Prostate gland (tissue), 2 donors: ENCODE results near the gene RSAD2. TPM values are rescaled to one million over a fixed set of nuclear protein-coding genes. Genes with fewer than 3 reads are reported as not detected.

Source experiments
- DNase-seq: peaks from one replicate; pipeline ENCODE4 v3.0.0-alpha.2; 2019; ENCODE audit warnings: low spot score
- H3K27ac ChIP-seq, 2 donors: fragments of 200-600 bp; sonication (generic); 2 replicates each; pipeline ENCODE4 v1.5.1; 2017 to 2019
- H3K27me3 ChIP-seq: fragments of 200-600 bp; sonication (generic); replicated peaks from 2 replicates; pipeline ENCODE4 v1.5.1; 2019; ENCODE audit not compliant: insufficient read depth
- H3K36me3 ChIP-seq, 2 donors: fragments of 200-600 bp; sonication (generic); 1 replicate in 1 of 2; 2 replicates in 1 of 2; pipeline versions ENCODE4 v1.5.1 to v1.8.1; 2017 to 2019
- H3K4me1 ChIP-seq: fragments of 200-600 bp; sonication (generic); replicated peaks from 2 replicates; pipeline ENCODE4 v1.5.1; 2019
- H3K4me3 ChIP-seq, 2 donors: fragments of 200-600 bp; sonication (generic); 2 replicates each; pipeline ENCODE4 v1.5.1; 2017 to 2019
- H3K9me3 ChIP-seq: fragments of 200-600 bp; sonication (generic); 2 replicates; pipeline ENCODE4 v1.5.1; 2017
- CTCF ChIP-seq, 4 experiments: fragments of 200-600 bp in 2 of 4; fragments of 450-650 bp in 2 of 4; sonication (generic) in 2 of 4; IDR thresholded peaks; 1 replicate in 3 of 4; 2 replicates in 1 of 4; pipeline ENCODE4 v1.5.1; 2016 to 2019; ENCODE audit warnings: antibody characterized with exemption in 4 of 4, mild to moderate bottlenecking in 2 of 4, moderate library complexity in 2 of 4
- POLR2A ChIP-seq: fragments of 450-650 bp; IDR thresholded peaks from one replicate; pipeline ENCODE4 v1.6.1; 2016; ENCODE audit warnings: antibody characterized with exemption, mild to moderate bottlenecking
- POLR2AphosphoS5 ChIP-seq: sonication (generic); formaldehyde crosslinking; IDR thresholded peaks from one replicate; pipeline ENCODE4 v1.6.1; 2017; ENCODE audit warnings: antibody characterized with exemption
- WGBS: methylation state at CpG from one replicate; pipeline ENCODE4 v1.1.5; 2018; 5-methylcytosine and 5-hydroxymethylcytosine counted together
- intact Hi-C: fragments of 100-400 bp; cut with DNase I; formaldehyde crosslinking; loops from one replicate; pipeline ENCODE4 v1.14.2; 2022
- total RNA-seq, 2 donors: library from RNA; depleted of rRNA; stranded (reverse); fragments of >200 nt; gene quantifications; one replicate each; pipeline ENCODE4 v1.1.0, GENCODE V29; 2016

Gene RSAD2
- total RNA-seq, 2 donors from 2014 or later: 3.3 to 8.3 TPM

DNA sequence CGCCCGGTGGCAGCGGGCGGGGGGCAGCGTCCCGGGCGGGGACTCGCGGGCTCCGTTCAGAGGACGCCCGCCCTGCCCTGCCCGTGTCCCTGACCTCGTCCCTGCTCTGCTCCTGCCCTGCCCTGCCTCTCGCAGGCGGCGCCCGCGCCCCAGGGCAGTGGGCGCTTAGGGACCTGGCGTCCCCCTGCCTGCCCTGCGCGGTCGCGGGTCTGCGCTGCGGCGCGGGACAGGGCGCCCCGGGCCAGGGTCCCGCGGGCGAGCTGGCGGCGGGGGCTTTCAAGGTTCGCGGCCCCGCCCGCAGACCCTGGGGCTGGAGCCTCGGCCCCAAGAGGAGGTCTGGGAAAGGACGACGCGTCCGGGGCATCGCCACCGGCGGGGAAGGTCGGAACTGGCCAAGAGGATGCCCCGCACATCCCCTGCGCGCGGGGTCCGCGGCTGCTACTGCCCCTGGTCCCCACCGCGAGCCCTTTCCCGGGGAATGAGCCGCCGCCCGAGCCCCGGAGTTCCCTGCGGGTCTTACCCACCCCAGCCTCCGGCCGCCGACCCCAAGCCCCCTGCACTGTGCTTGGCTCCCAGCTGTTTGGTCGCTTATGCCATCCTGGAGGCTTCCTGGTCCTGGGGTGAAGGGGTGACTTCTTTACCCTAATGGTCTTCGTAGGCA lies 40.3 kb downstream of the RSAD2 start:
- H3K4me1 ChIP-seq: peaks cover 3% of the 10 kb centered on the region
- 2% methylated on average over 45 of the region's 68 CpGs for WGBS
- peak overlapping the region; percentile 68 to 73 for H3K4me3 ChIP-seq
- TF ChIP-seq POLR2A (no peak), CTCF (IDR thresholded peaks at IDR 0.05) (no peak), POLR2AphosphoS5 (no peak)
- no peaks in the 10 kb centered on the region for H3K27me3 ChIP-seq
- H3K36me3 ChIP-seq: no peaks in the 10 kb centered on the region
- no peaks in the 10 kb centered on the region for H3K9me3 ChIP-seq
- H3K27ac ChIP-seq: peak overlapping the region; percentile 64 to 67
- intact Hi-C loops: loop anchor here (5.0 kb wide), 1 partner anchor 114 kb away; no protein-coding TSS in a partner anchor
- no peak for DNase-seq

- intact Hi-C loops: loop anchor here (5.0 to 10.0 kb wide), 3 partner anchors 37 to 112 kb away; no protein-coding TSS in a partner anchor
- peaks cover 3% of the 10 kb centered on the region for H3K4me1 ChIP-seq
- no peaks in the 10 kb centered on the region for H3K27me3 ChIP-seq
- no peak overlapping the region for H3K27ac ChIP-seq
- 70% methylated on average over 12 of the region's 12 CpGs for WGBS
- H3K36me3 ChIP-seq: no peaks in the 10 kb centered on the region
- H3K4me3 ChIP-seq: no peak overlapping the region
- TF ChIP-seq CTCF (IDR thresholded peaks at IDR 0.05) (no peak), POLR2AphosphoS5 (no peak), POLR2A (no peak)
- H3K9me3 ChIP-seq: no peaks in the 10 kb centered on the region
- no peak for DNase-seq
Observed at GRCh38 chr2:6919901-6920742, 42.5 kb downstream of the RSAD2 start.

GRCh38 chr2:6920743-6921064 lies 43.1 kb downstream of the RSAD2 start:
- no peak overlapping the region for H3K27ac ChIP-seq
- H3K4me3 ChIP-seq: no peak overlapping the region
- H3K4me1 ChIP-seq: peaks cover 3% of the 10 kb centered on the region

DNA sequence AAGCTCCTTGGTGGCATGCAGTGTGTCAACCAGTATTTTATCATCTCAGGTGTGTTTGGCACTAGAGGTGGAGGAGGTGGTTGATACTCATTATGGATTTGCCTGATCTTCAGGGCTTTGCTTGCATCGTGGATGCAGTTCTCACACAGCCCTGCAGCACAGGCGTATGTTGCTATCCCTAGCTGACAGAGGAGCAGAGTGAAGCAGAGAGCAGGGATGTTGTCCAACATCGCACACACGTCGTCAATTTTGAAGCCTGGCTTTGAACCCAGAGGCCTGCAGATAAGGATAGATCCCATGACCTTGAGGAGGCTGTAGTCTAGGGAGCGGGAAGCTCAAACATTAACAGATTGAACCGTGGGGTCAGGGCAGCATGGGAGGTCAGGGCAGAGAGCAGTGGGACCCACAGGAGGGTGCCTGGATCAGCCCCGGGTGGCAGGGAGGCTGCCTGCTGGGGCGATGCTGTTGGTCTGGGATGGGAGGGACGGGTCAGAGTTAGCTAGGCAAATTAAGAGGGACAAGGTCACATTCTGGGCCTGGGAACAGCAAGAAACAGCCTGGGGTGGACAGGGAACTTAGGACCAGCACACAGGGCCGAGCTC lies 43.8 kb downstream of the RSAD2 start:
- DNase-seq: no peak
- intact Hi-C loops: loop anchor here (5.0 to 10.0 kb wide), 2 partner anchors 36 to 93 kb away; no protein-coding TSS in a partner anchor
- no peaks in the 10 kb centered on the region for H3K9me3 ChIP-seq
- H3K36me3 ChIP-seq: no peaks in the 10 kb centered on the region
- H3K4me1 ChIP-seq: peaks cover 3% of the 10 kb centered on the region
- H3K27ac ChIP-seq: no peak overlapping the region
- WGBS: 76% methylated on average over 11 of the region's 11 CpGs
- no peaks in the 10 kb centered on the region for H3K27me3 ChIP-seq
- no peak overlapping the region for H3K4me3 ChIP-seq
- TF ChIP-seq POLR2A: no peak
- TF ChIP-seq CTCF (IDR thresholded peaks at IDR 0.05): no peak
- TF ChIP-seq POLR2AphosphoS5: no peak

More at GRCh38 chr2:6920743-6921064, 43.1 kb downstream of the RSAD2 start:
- Histone ChIP-seq H3K9me3 (no peaks in the 10 kb centered on the region), H3K36me3 (no peaks in the 10 kb centered on the region), H3K27me3 (no peaks in the 10 kb centered on the region)
- 44% methylated on average over 4 of the region's 4 CpGs for WGBS
- intact Hi-C loops: loop anchor here (5.0 to 10.0 kb wide), 2 partner anchors 37 to 94 kb away; no protein-coding TSS in a partner anchor
- no peak for DNase-seq
- TF ChIP-seq POLR2A (no peak), POLR2AphosphoS5 (no peak), CTCF (IDR thresholded peaks at IDR 0.05) (no peak)
